Heart right ventricle (tissue), 16 donors: Measurements from ENCODE around the gene GNMT. TPM values are rescaled to one million over a fixed set of nuclear protein-coding genes. Genes with fewer than 3 reads are reported as not detected.

Experiments used
- ATAC-seq, 8 donors: fragments of 200-7000 bp; cut with Tn5 transposase; one replicate each; pipeline ENCODE4 v1.9.1; 2020; ENCODE audit warnings: mild to moderate bottlenecking in 8 of 8, moderate library complexity in 8 of 8, moderate number of reproducible peaks in 1 of 8
- DNase-seq, 2 donors: peaks; one replicate each; pipeline ENCODE4 v3.0.0-alpha.2; 2020
- H3K27ac ChIP-seq, 10 donors: fragments of 200-600 bp; sonication (generic) in 2 of 10; one replicate each; pipeline versions ENCODE4 v1.5.0 to v1.8.0; 2020 to 2022; ENCODE audit warnings: mild to moderate bottlenecking in 3 of 10
- H3K27me3 ChIP-seq, 7 donors: fragments of 200-600 bp; one replicate each; pipeline ENCODE4 v1.8.0; 2021 to 2022; ENCODE audit warnings: mild to moderate bottlenecking in 2 of 7
- H3K36me3 ChIP-seq, 9 donors: fragments of 200-600 bp; sonication (generic) in 1 of 9; one replicate each; pipeline versions ENCODE4 v1.5.0 to v1.8.0; 2020 to 2022; ENCODE audit warnings: mild to moderate bottlenecking in 2 of 9
- H3K4me1 ChIP-seq, 9 donors: fragments of 200-600 bp; sonication (generic) in 1 of 9; one replicate each; pipeline versions ENCODE4 v1.5.0 to v1.8.0; 2020 to 2022; ENCODE audit warnings: mild to moderate bottlenecking in 4 of 9
- H3K4me3 ChIP-seq, 10 donors: fragments of 200-600 bp; sonication (generic) in 2 of 10; one replicate each; pipeline versions ENCODE4 v1.5.0 to v1.8.0; 2020 to 2022; ENCODE audit warnings: mild to moderate bottlenecking in 7 of 10, moderate library complexity in 2 of 10
- H3K9me3 ChIP-seq, 11 donors: fragments of 200-600 bp in 10 of 11; sonication (generic) in 2 of 11; one replicate each; pipeline versions ENCODE4 v1.5.0 to v1.8.0; 2013 to 2022; ENCODE audit warnings: mild to moderate bottlenecking in 2 of 11, control low read depth in 1 of 11, moderate library complexity in 1 of 11
- CTCF ChIP-seq, 9 donors: fragments of 200-600 bp; sonication (generic) in 2 of 9; IDR thresholded peaks; one replicate each; pipeline versions ENCODE4 v1.5.0 to v1.8.0; 2021 to 2022; ENCODE audit warnings: antibody characterized with exemption in 9 of 9, mild to moderate bottlenecking in 5 of 9, moderate library complexity in 1 of 9
- WGBS, 2 donors: extraction: QIAGEN DNeasy Blood & Tissue Kit; methylation state at CpG; one replicate each; pipeline ENCODE4 v1.1.7; 2013; ENCODE audit warnings: inconsistent platforms in 1 of 2; 5-methylcytosine and 5-hydroxymethylcytosine counted together
- intact Hi-C, 10 donors: fragments of 100-400 bp; cut with DNase I; formaldehyde crosslinking; loops; one replicate each; pipeline versions ENCODE4 v1.11.1 to v1.14.2; 2022
- polyA plus RNA-seq, 2 donors: library from polyadenylated mRNA; stranded (reverse); fragments of 200-250 nt; gene quantifications; one replicate each; pipeline ENCODE4 v1.2.3, GENCODE V29; 2013
- total RNA-seq, 10 donors: library from RNA; stranded (reverse); fragmentation: NEBNext Ultra II Directional in 3 of 10; extraction: Animal tissue kit (Norgen Biotek cat#: 25700) in 3 of 10; gene quantifications; one replicate each; pipeline versions ENCODE4 v1.2.1 to v1.2.4, GENCODE V29; 2021 to 2023
- donor health status: Arrhythmogenic right ventricular cardiomyopathy.
- donor health status: ischemic (EF 13 %, LVEDD 7.1; RV severe dilation, severe dysfunction).
- donor health status: healthy with polysubstance abuse.
- donor health status: DM: no; HTN: yes; CAD: no.
- donor health status: DM: no; HTN: no; CAD: no.
- donor health status: ischemic (EF 25% LVEDD 6.9; RV normal size, moderate dysfunction).
- donor health status: ischemic (EF 25% LVEDD 5.7; RV mildly dilated, moderate dysfunction).
- donor health status: healthy.
- donor health status: DM: yes; HTN: yes; CAD: no.
- donor health status: Ischemic cardiomyopathy.
- donor health status: ischemic (EF 35%, LVEDD 5.7; RV mildly dilated, moderate dysfunction).
- donor health status: nonischemic (EF 11% LVEDD 7.7; RV severe dilation, severe dysfunction).
- donor health status: DM: yes; HTN: yes; CAD: no.
- donor health status: PGD.
- donor health status: ischemic (EF 29% LVEDD 5.4; RV normal size, mild dysfunction).
- donor health status: nonischemic (EF 23%, LVEDD 6.1; RV moderate dilation, normal function).

GNMT gene
- total and polyA plus RNA-seq, 12 donors: 0.26 to 10.9 (median 0.86) TPM

- WGBS, 2 donors: 81 to 87% methylated on average over 10 of the region's 10 CpGs
- no peak for TF ChIP-seq CTCF (IDR thresholded peaks at IDR 0.05)
- peak in 1 of 8 donors; percentile 34 for ATAC-seq
These were observed 44.8 kb upstream of the GNMT start, which contains the start of gene PTCRA for GRCh38 chr6:42915732-42916131. PTCRA (plus strand) TSS chr6:42916053; CDS start chr6:42916070, 17 bp downstream.

GRCh38 chr6:42916288-42916687 lies 44.3 kb upstream of the GNMT start:
- intact Hi-C loops: loop anchor here in 1 of 10 donors (10.0 kb wide), 1 partner anchor 89 kb away; no protein-coding TSS in a partner anchor

More at GRCh38 chr6:42915732-42916131, 44.8 kb upstream of the GNMT start, which contains the start of gene PTCRA:
- Histone ChIP-seq H3K36me3 (no peaks in the 10 kb centered on the region), H3K9me3 (no peaks in the 10 kb centered on the region), H3K4me1 (peaks cover 0 to 8% (median 7%) of the 10 kb centered on the region in 9 donors), H3K4me3 (no peak within 1 kb of the TSS), H3K27ac (no peak within 1 kb of the TSS), H3K27me3 (peaks cover 0 to 31% (median 19%) of the 10 kb centered on the region in 7 donors)
- intact Hi-C loops: loop anchor here in 1 of 10 donors (10.0 kb wide), 1 partner anchor 89 kb away; no protein-coding TSS in a partner anchor
- DNase-seq: no peak

GRCh38 chr6:42921801-42922200 lies 38.8 kb upstream of the GNMT start:
- no peaks in the 10 kb centered on the region for H3K9me3 ChIP-seq
- no peak overlapping the region for H3K27ac ChIP-seq
- DNase-seq (no peak), ATAC-seq (no peak)
- WGBS, 2 donors: 77 to 82% methylated on average over 6 of the region's 6 CpGs
- H3K4me3 ChIP-seq: no peak overlapping the region
- peaks cover 0 to 7% (median 0%) of the 10 kb centered on the region in 7 donors for H3K27me3 ChIP-seq
- H3K36me3 ChIP-seq: no peaks in the 10 kb centered on the region
- peaks cover 0 to 16% (median 0%) of the 10 kb centered on the region in 9 donors for H3K4me1 ChIP-seq
- intact Hi-C loops: loop anchor here in 1 of 10 donors (10.0 kb wide), 1 partner anchor 133 kb away; the partner anchor contains the start of genes CUL7, KLC4 and MRPL2
- TF ChIP-seq CTCF (IDR thresholded peaks at IDR 0.05): no peak

More at GRCh38 chr6:42916288-42916687, 44.3 kb upstream of the GNMT start:
- H3K27me3 ChIP-seq: peaks cover 0 to 31% (median 15%) of the 10 kb centered on the region in 7 donors
- DNase-seq (no peak), ATAC-seq (peak in 1 of 8 donors; percentile 53)
- H3K27ac ChIP-seq: no peak overlapping the region
- H3K36me3 ChIP-seq: no peaks in the 10 kb centered on the region
- TF ChIP-seq CTCF (IDR thresholded peaks at IDR 0.05): no peak
- H3K9me3 ChIP-seq: no peaks in the 10 kb centered on the region
- WGBS, 2 donors: 85 to 90% methylated on average over 1 of the region's 1 CpG
- peaks cover 0 to 6% (median 6%) of the 10 kb centered on the region in 9 donors for H3K4me1 ChIP-seq
- H3K4me3 ChIP-seq: no peak overlapping the region

GRCh38 chr6:42923666-42924065 lies 36.9 kb upstream of the GNMT start:
- Histone ChIP-seq H3K9me3 (no peaks in the 10 kb centered on the region), H3K4me3 (no peak overlapping the region), H3K36me3 (no peaks in the 10 kb centered on the region), H3K4me1 (peaks cover 0 to 27% (median 5%) of the 10 kb centered on the region in 9 donors), H3K27ac (no peak overlapping the region), H3K27me3 (peaks cover 0 to 7% (median 0%) of the 10 kb centered on the region in 7 donors)
- DNase-seq (no peak), ATAC-seq (peak in 1 of 8 donors; percentile 22)
- no peak for TF ChIP-seq CTCF (IDR thresholded peaks at IDR 0.05)
- WGBS, 2 donors: 47 to 69% methylated on average over 2 of the region's 2 CpGs
- intact Hi-C loops: loop anchor here in 1 of 10 donors (10.0 kb wide), 1 partner anchor 131 kb away; the partner anchor contains the start of genes CUL7, KLC4 and MRPL2
